Middle frontal gyrus (tissue), 1 donor: Measurements from ENCODE around the gene RIOK3.
"Not testable (repeated sequence)": the region's sequence is repeated elsewhere in the genome, so short reads cannot be mapped to it uniquely, and the experiment has no call there.

ENCODE experiments used
- DNase-seq: peaks from one replicate; pipeline ENCODE4 v3.0.0-alpha.2; 2015; ENCODE audit warnings: low spot score; ENCODE audit errors: extremely low spot score

RIOK3 gene

GRCh38 chr18:23498117-23498516, 45.0 kb downstream of the RIOK3 start:
- DNase-seq: no peak

DNA sequence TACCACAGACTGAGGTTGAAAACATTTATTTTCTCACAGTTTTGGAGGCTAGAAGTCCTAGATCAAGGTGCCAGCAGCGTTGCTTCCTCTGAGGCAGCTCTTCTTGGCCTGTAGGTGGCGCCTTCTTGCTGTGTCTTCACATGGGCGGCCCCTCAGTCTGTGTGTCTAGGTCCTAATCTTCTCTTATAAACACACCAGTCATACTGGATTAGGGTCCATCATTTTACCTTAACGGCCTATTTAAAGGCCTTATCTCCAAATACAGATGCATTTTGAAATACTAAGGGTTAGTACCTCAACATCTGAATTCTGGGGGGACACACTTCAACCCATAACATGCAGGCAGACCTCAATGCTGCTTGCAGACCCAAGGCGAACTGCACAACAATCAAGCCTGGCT, 45.8 kb downstream of the RIOK3 start:
- DNase-seq: peak; percentile 57

DNA sequence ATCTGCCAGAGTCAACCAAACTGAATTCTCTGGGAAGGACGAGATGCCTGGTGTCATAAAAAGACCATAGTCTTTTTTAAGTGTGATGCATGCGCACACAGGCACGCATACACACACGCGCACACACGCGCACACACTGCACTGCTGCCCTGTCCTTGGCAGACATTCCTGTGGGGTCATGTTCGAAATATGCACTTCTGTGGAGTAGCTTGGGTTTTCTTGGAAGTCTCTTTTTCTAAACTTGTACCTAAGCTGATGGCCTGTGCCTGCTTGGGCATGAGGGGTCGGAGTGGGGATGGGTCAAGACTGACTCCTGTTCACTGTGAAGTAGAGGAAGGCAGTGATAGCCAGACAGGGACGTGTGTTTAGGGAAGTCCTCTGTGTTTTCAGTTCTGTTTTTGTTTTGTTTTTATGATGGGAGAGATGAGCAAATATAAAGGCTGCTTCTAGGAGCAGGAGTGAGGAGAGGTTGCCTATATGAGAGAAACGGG, 46.2 kb downstream of the RIOK3 start:
- no peak for DNase-seq

GRCh38 chr18:23501626-23502025, 48.5 kb downstream of the RIOK3 start:
- DNase-seq: no peak

DNA sequence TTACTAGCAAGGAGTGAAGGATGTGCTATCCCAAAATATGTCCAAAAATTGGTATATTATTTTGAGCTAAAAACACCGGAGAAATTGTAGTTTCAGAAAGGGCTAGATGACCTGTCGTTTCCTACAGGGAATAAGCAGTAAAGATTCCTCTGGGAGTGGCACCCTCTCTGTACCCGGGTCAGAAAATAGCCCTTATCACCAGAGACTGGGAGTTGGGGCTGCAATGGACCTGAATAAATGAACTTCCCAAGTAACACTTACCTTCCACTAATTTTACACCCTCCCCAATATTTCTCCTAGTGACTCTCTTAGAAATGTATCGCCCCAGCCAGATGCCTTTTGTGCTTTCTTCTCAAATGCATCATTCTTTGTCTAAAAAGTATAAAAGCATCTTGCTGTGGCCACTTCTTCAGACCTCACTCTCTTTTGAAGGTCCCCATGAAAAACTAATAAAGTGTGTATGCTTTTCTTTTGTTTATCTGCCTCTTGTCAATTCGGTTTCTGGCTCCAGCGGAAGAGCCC, 49.5 kb downstream of the RIOK3 start:
- DNase-seq: no peak

DNA sequence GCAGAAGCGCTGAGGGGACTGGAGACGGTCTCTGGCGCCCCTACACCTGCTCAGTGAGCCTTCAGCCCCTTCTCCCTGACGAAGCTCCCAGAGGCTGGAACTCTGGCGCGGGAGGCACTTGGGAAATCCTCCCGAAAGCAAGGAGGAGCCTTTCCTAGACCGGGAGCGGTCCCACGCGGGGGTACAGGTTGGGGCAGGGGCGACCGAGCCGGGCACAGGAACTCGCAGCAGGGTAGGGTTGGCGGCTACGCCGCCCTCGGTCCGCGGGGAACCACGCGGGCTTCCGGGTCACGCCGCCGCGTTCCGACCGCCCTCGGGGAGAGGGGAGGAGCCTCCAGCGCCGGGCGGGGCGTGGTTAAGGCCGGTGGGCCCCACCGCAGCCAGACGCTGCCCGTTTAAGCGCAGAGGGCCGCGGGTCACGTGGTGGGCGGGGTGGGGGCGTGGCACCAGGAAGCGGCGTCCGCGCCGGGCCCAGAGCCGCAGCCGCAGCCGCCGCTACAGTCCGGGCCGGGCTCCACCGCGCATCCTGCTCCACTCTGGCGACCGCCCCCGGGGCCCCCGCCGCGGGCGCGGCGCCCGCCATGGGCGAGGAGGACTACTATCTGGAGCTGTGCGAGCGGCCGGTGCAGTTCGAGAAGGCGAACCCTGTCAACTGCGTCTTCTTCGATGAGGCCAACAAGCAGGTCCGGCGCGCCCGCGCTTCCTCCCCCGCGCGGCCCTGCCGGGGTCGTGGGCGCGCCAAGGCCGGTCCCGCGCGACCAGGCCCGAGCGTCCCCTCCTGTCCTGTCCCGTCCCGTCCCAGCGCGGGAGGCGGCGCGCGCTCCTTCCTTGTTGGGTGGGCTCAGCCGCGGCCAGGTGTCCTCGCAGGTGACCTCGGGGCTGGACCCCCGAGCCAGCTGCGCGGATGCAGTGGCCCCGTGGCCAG, 50.2 kb downstream of the RIOK3 start, which contains the start of gene RMC1:
Gene RMC1 (plus strand): TSS at position 474 of the 925 bp plus-strand sequence. CDS start 108 bp downstream, at position 582.
- DNase-seq: peak; percentile 88

DNA sequence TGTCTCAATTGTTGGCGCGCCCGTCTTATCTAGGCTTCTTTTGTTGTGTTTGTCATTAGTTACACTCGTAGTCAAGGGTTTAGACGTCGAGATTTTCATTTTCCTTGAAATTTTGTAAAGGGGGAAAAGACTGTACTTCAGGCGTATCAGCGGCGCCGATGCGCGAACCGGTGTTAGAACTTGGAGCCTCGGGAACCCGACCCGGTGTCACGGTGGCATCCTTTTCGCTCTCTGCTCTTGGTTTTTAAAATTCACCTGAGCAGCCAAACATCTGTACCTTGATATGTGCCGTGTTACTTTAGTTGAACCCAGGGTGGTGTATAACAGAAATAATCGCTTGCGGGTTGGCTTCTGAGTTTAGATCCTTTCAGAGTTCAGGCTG, 50.9 kb downstream of the RIOK3 start:
- DNase-seq: no peak

DNA sequence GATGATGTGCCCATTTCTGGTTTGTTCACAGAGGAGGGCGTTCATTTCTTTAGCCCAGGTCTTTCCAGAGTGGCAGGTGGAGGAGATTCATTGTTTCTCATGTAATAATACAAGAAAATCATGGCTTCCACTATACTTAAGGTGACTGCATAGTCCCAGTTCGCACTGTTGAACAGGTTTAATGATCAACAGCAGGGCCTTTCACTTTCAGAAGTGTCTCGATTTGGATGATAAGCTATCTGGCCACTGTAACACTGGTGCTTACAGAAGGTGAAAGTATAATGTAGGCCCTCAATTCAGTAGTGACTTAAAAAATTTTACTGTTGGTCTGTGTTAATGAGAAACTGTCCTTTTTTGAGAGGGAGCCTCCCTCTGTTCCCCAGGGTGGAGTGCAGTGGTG, 51.6 kb downstream of the RIOK3 start:
- no peak for DNase-seq

DNA sequence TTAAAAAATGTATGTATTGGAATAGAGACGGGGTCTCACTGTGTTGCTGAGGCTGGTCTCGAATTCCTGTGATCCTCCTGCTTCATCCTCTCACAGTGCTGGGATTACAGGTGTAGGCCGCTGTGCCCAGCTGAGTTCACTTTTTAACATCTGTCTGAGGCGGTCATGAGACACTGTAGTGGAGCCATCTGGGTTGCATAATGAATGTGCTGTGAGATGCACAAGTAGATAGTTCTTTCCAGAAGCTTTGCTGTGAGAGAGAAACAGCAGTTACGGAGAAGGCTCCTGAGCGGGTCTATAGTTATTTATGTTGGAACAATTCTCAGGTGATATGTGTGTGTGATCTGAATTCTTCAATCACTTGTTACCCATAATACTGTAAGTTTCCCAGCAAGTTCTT, 53.3 kb downstream of the RIOK3 start:
- no peak for DNase-seq

DNA sequence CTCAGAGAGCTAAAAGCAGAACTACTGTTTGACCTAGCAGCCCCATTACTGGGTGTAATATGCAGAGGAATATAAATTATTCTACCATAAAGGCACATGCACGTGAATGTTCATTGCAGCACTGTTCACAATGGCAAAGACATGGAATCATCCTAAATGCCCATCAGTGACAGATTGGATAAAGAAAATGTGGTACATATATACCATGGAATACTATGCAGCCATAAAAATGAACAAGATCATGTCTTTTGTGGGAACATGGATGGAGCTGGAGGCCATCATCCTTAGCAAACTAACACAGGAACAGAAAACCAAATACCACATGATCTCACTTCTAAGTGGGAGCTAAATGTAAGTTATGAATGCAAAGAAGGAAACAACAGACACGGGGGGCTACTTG, 57.8 kb downstream of the RIOK3 start:
- not testable (repeated sequence) for DNase-seq

- not testable (repeated sequence) for DNase-seq
These were observed 59.1 kb downstream of the RIOK3 start for GRCh38 chr18:23512216-23512615.

- DNase-seq: no peak
These were observed 59.6 kb downstream of the RIOK3 start for GRCh38 chr18:23512641-23513040.

DNA sequence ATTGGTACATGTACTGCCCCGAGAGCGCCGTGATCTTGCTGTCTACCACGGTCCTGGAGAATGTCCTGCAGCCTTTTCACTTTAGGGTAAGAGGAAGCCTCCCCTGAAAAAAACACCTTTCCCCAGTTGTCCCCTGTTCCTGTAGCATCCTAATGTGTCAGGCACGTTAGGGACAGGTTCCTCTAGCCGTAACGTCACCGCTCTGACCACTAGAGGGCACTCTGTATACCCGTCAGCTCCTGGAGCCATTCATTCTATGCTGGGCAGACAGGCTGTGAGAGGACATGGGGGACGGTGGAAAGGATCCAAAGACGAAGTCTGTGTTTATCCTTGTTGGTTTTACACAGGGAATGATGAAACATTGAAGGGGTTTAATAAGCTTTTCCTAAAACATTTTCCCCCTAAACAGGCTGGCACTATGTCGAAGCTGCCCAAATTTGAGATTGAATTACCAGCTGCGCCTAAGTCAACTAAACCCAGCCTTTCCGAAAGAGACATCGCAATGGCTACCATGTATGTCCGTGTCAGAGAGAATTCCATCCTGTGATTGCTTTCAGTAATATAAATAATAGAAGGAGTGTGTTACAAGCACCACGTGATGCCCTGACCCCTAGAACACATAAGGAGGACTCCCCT, 62.9 kb downstream of the RIOK3 start:
- DNase-seq: peak; percentile 81

- no peak for DNase-seq
These were observed 66.6 kb downstream of the RIOK3 start for GRCh38 chr18:23519734-23520133.

GRCh38 chr18:23521271-23521670, 68.2 kb downstream of the RIOK3 start:
- no peak for DNase-seq

DNA sequence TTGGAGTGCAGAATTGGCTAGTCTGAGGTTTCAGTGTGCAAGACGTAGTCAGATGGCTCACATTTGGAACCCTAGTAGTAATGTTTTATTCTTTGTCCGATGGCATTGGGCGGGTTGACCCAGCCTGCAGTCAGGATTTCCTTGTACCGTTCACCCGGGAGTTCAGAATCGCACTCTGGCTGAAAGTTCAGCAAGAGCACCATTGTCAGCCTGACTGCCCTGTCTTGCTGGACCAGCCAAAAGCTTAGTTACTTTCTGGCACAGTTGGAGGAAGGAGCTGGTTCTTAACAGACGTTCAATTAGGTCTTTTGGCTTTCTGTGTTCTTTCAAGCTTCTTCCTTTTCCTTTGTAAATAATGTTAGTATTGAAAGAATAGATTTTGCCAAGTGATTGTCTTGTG, 68.8 kb downstream of the RIOK3 start:
- no peak for DNase-seq

- no peak for DNase-seq
These were observed 70.5 kb downstream of the RIOK3 start for GRCh38 chr18:23523429-23524212.

DNA sequence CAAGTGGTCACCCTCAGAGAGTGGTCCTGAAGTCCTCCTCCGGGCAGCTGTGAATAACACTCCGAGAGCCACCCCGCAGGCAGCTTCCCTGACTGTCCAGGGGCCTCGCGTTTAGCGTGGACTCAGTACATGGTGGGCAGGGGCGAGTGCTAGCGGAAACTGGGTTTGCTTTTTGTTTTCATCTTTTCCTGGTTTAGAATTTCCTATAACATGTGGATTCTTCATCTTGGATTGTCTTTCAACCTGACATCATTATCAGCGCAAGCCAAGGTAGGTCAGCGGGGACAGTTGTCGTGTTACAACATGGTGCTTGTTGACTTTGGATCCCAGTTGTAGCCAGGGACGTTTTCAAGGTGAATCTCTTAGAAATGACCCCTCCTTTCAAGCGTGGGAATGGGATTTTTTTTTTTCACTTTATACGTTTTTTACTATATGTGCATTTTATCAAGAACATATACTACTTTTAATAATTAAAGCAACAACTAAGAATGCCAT, 71.2 kb downstream of the RIOK3 start:
- DNase-seq: no peak

DNA sequence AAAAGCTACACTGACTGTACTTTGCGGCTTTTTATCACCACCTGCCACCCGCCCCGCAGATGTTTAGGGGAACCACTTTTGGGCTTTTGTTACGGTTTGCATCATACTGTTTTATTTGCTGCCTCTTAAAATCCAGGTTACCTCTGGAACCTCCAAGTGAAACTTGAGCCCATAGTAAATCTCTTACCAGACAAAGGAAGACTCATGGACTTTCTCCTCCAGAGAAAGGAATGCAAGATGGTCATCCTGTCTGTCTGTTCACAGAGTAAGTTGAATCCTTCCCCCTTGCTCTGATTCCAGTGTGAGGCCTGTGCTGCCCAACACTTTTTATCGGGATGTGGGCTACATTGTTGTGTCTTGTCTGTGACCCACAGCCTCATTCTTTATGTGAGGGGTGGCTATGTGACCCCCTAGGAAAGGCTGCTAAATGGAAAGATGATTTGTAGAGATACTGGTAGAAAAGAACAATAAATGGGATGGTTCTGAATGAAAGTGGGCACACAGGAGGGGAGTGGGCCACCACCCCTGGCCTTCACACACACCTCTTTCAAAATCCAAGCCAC, 73.5 kb downstream of the RIOK3 start:
- no peak for DNase-seq

DNA sequence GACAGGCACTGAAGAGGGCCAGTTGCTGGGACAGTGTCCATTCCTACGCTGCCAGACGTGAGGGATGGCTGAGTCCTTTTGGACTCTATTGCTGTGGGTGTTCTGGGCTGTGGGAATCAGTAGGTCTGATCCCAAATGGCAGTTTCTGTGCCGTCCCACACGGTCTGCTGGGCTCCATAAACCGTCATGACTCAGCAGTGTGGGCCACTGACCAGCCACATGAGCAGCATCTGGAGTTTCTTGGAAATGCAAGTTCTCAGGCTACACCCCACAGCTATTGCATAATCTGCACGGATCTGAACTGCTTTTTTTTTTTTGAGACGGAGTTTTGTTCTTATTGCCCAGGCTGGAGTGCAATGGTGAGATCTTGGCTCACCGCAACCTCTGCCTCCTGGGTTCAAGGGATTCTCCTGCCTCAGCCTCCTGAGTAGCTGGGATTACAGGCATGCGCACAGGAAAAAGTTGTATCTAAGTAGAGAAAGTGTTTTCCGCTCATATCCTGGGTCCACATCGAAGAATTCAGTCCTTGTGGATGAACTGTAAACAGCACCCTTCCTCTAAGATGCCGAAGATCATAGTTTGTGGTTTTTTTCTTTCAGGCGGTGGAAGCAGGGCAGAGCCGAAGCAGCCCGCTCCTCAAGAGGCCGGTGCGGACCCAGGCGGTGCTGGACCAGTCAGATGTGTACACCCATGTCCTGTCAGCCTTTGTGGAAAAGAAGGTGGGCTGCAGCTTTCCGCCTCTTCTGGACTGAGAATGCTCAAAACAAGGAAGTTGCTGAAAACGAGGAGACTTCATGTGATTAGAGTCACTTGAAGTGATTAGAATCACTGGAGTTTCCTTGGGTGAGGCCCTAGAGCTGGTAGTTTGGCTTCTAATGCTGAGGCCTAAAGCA, 75.7 kb downstream of the RIOK3 start:
- no peak for DNase-seq
